Endothelial cell of umbilical vein (primary cell): Measurements from ENCODE around the gene IL1RL1. TPM values are rescaled to one million over a fixed set of nuclear protein-coding genes. Genes with fewer than 3 reads are reported as not detected.

Experiments
- BruUV-seq: library from RNA; stranded (reverse); fragments of 400-500 nt; replicated peaks from 2 replicates; lab custom pipeline; 2021; lab: Mats Ljungman, UMichigan
- CTCF ChIA-PET: fragments of 300-600, 350-600 bp; sonication (Branson Sonifier 250); formaldehyde crosslinking; loops from one replicate; lab custom pipeline; 2021; ENCODE audit warnings: antibody characterized with exemption, inconsistent platforms; lab: Charles Lee
- POLR2A ChIA-PET: fragments of 300-600, 350-600 bp; sonication (Branson Sonifier 250); formaldehyde crosslinking; loops from one replicate; lab custom pipeline; 2021; ENCODE audit warnings: antibody characterized with exemption, inconsistent platforms; lab: Charles Lee
- DNase-seq: peaks from one replicate; pipeline ENCODE4 v3.0.0-alpha.2; 2011; ENCODE audit warnings: low read depth, low spot score
- FAIRE-seq: peaks from 2 replicates; lab custom pipeline; 2011; peaks lifted over from hg19 to GRCh38; lab: Jason Lieb, UNC
- H2AFZ ChIP-seq: 2 replicates; pipeline ENCODE4 v1.6.0; 2012; ENCODE audit warnings: low read depth, low read length, control low read depth, inconsistent platforms
- H3K27ac ChIP-seq: 2 replicates; pipeline ENCODE4 v1.5.1; 2011; ENCODE audit warnings: low read depth, mild to moderate bottlenecking, control low read depth, low read length, moderate library complexity; ENCODE audit not compliant: insufficient read depth
- H3K27me3 ChIP-seq, 2 experiments: 2 replicates each; pipeline versions ENCODE4 v1.6.0 to v1.6.1; 2011; ENCODE audit warnings: low read length in 2 of 2, mixed read lengths in 1 of 2; ENCODE audit not compliant: control insufficient read depth in 2 of 2, insufficient read depth in 2 of 2
- H3K36me3 ChIP-seq, 2 experiments: 2 replicates in 1 of 2; 3 replicates in 1 of 2; pipeline ENCODE4 v1.5.1; 2011; ENCODE audit warnings: low read length in 2 of 2, mild to moderate bottlenecking in 1 of 2, moderate library complexity in 1 of 2; ENCODE audit not compliant: control insufficient read depth in 2 of 2, insufficient read depth in 2 of 2; ENCODE audit errors: extremely low read depth in 1 of 2
- H3K4me1 ChIP-seq: 3 replicates; pipeline ENCODE4 v1.5.1; 2011; ENCODE audit warnings: mild to moderate bottlenecking, low read length; ENCODE audit not compliant: control insufficient read depth, insufficient read depth; ENCODE audit errors: extremely low read depth
- H3K4me2 ChIP-seq: 2 replicates; pipeline ENCODE4 v1.6.1; 2011; ENCODE audit warnings: low read length, control low read depth, mixed read lengths; ENCODE audit not compliant: insufficient read depth
- H3K4me3 ChIP-seq, 3 experiments: fragments of 200-600 bp in 1 of 3; sonication (generic), shearing (Covaris generic) in 1 of 3; replicated peaks in 1 of 3; 2 replicates each; pipeline ENCODE4 v1.5.1; 2011 to 2016; ENCODE audit warnings: control low read depth in 3 of 3, low read length in 3 of 3, mild to moderate bottlenecking in 2 of 3, inconsistent platforms in 1 of 3, low read depth in 1 of 3, moderate library complexity in 1 of 3; ENCODE audit not compliant: insufficient read depth in 1 of 3
- H3K79me2 ChIP-seq: 2 replicates; pipeline ENCODE4 v1.6.0; 2012; ENCODE audit warnings: low read length, inconsistent platforms; ENCODE audit not compliant: control insufficient read depth, insufficient read depth
- H3K9ac ChIP-seq: replicated peaks from 2 replicates; pipeline ENCODE3; 2011; ENCODE audit warnings: low read length, control low read depth; ENCODE audit not compliant: insufficient read depth; ENCODE audit errors: extremely low read depth
- H3K9me1 ChIP-seq: replicated peaks from 3 replicates; pipeline ENCODE4 v1.6.0; 2011; ENCODE audit warnings: mild to moderate bottlenecking, low read length; ENCODE audit not compliant: control insufficient read depth, insufficient read depth; ENCODE audit errors: extremely low read depth
- H3K9me3 ChIP-seq: replicated peaks from 2 replicates; pipeline ENCODE4 v1.5.1; 2012; ENCODE audit warnings: low read length, inconsistent platforms; ENCODE audit not compliant: control insufficient read depth, insufficient read depth
- H4K20me1 ChIP-seq: replicated peaks from 2 replicates; pipeline ENCODE3; 2011; ENCODE audit warnings: mild to moderate bottlenecking, low read length; ENCODE audit not compliant: control insufficient read depth, insufficient read depth; ENCODE audit errors: extremely low read depth
- EZH2 ChIP-seq: IDR thresholded peaks from 2 replicates; pipeline ENCODE4 v1.6.1; 2012; ENCODE audit warnings: borderline replicate concordance, low read depth, mild to moderate bottlenecking, moderate library complexity, low read length, inconsistent platforms; ENCODE audit not compliant: severe bottlenecking
- FOS ChIP-seq: IDR thresholded peaks from 2 replicates; pipeline ENCODE4 v1.6.1; 2011; ENCODE audit warnings: mild to moderate bottlenecking, low read length, moderate library complexity, borderline replicate concordance; ENCODE audit not compliant: insufficient read depth
- GATA2 ChIP-seq: IDR thresholded peaks from 2 replicates; pipeline ENCODE4 v1.7.0; 2011; ENCODE audit warnings: low read depth, mild to moderate bottlenecking, moderate library complexity, mixed read lengths, low read length; ENCODE audit not compliant: insufficient read length, insufficient read depth
- JUN ChIP-seq: IDR thresholded peaks from 2 replicates; pipeline ENCODE4 v1.6.1; 2011; ENCODE audit warnings: borderline replicate concordance, low read depth; ENCODE audit not compliant: insufficient read length, insufficient read depth
- MYC ChIP-seq: IDR thresholded peaks from one replicate; pipeline ENCODE4 v1.6.1; 2011; ENCODE audit warnings: mild to moderate bottlenecking, low read depth, low read length
- POLR2A ChIP-seq: IDR thresholded peaks from 2 replicates; pipeline ENCODE4 v1.6.1; 2012; ENCODE audit warnings: low read depth, mild to moderate bottlenecking, control low read depth, low read length
- POLR2AphosphoS5 ChIP-seq: IDR thresholded peaks from 2 replicates; pipeline ENCODE4 v1.6.1; 2012; ENCODE audit warnings: low read depth, mild to moderate bottlenecking, control low read depth, low read length, moderate library complexity; ENCODE audit not compliant: insufficient read depth
- dilution Hi-C: fragments of 300-500 bp; cut with MboI; formaldehyde crosslinking; loops from one replicate; pipeline ENCODE4 v1.15.0; 2019; ENCODE audit warnings: low sequenced_read_pairs; ENCODE audit not compliant: extremely low pct_ligation_motif_present
- intact Hi-C: fragments of 100-400 bp; cut with micrococcal nuclease; formaldehyde crosslinking; loops from one replicate; pipeline ENCODE4 v1.10.0; 2022
- polyA plus RNA-seq, 4 experiments: library from polyadenylated mRNA; depleted of rRNA in 3 of 4; stranded (reverse) in 3 of 4; unstranded in 1 of 4; fragments of >200 nt; gene quantifications; 2 replicates each; pipeline versions ENCODE4 v1.2.1 to v1.2.3, GENCODE V29; 2011 to 2012; ENCODE audit warnings: missing spikeins in 1 of 4
- total RNA-seq: library from RNA; stranded (reverse); gene quantifications from 2 replicates; pipeline ENCODE4 v1.2.3, GENCODE V29; 2021
- TF ChIP-seq, protein P1 (sequence below): IDR thresholded peaks from 2 replicates; pipeline ENCODE4 v1.6.1; 2011; ENCODE audit not compliant: insufficient read depth, insufficient read length
- TF ChIP-seq, protein P2 (sequence below), 2 donors: IDR thresholded peaks; 1 replicate in 1 of 2; 2 replicates in 1 of 2; pipeline ENCODE4 v1.5.1; 2011; ENCODE audit warnings: low read length in 2 of 2, mild to moderate bottlenecking in 2 of 2, moderate library complexity in 2 of 2, control low read depth in 1 of 2, inconsistent platforms in 1 of 2, low read depth in 1 of 2; ENCODE audit not compliant: insufficient read depth in 1 of 2; ENCODE audit errors: extremely low read depth in 1 of 2

IL1RL1 gene
- total and polyA plus RNA-seq, 2 donors (not counting 3 experiments of a cell fraction or from before 2014, with no cell fraction given) = 32.2 to 44.0 TPM

DNA sequence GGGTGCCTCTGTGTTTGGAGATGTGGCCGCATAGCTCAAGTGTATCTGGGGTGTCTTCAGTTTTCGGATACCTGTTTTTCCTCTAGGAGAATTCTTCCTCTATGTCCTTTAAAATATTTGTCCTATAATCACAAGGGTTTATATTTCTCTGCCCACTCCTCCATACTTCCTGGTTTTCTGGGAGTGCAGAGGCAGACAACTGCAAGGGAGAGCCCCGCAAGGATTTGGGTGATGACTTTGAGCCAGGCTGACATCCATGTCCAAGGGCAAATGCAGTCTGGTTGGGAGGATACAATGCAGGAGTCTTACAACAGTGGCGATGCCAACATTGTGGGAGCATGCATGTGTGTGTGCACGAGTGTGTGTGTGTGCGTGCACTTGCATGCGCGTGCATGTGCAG lies 2.1 kb downstream of the IL1RL1 start:
- ChIA-PET POLR2A (no interaction called here), CTCF (interaction anchor here (1.3 kb wide), 1 partner anchor 22 kb away, joined by 6 read pairs; no protein-coding TSS in a partner anchor)
- Histone ChIP-seq H3K4me2 (no peak overlapping the region), H2AFZ (no peak overlapping the region), H3K9ac (no peak overlapping the region), H4K20me1 (no peaks in the 10 kb centered on the region), H3K4me1 (peaks cover 41% of the 10 kb centered on the region), H3K4me3 (no peak overlapping the region), H3K9me1 (no peaks in the 10 kb centered on the region), H3K9me3 (no peaks in the 10 kb centered on the region), H3K27me3 (no peaks in the 10 kb centered on the region), H3K36me3 (no peaks in the 10 kb centered on the region), H3K79me2 (no peaks in the 10 kb centered on the region), H3K27ac (peak overlapping the region; percentile 26)
- intact Hi-C loops = loop anchor here (1.0 kb wide), 1 partner anchor 8 kb away; no protein-coding TSS in a partner anchor
- dilution Hi-C loops = no loop called here
- TSS peak; percentile 21 for BruUV-seq
- TF ChIP-seq, protein P1, sequence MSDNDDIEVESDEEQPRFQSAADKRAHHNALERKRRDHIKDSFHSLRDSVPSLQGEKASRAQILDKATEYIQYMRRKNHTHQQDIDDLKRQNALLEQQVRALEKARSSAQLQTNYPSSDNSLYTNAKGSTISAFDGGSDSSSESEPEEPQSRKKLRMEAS = no peak
- TF ChIP-seq GATA2 = no peak
- DNase-seq (no peak), FAIRE-seq (no peak)

DNA sequence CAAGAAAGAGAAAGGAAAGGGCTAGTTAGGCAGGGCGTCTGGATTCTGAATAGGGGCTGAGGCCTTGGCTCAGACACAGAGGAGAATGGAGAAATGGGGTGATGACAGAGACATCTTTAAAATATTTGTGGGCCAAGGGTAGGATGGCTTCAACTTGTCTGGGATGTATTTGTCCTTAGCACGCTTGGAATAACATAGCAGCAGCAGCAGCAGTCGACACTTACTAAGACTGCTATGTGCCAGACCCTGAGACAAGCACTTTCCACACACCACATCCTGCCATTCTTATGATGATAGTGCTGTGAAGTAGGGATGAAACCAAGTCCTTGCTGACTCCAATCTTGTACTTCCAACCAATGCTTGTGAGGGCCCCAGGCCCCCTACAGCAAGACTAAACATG lies 2.6 kb downstream of the IL1RL1 start:
- H2AFZ ChIP-seq = no peak overlapping the region
- H3K9ac ChIP-seq = no peak overlapping the region
- DNase-seq (no peak), FAIRE-seq (no peak)
- no peaks in the 10 kb centered on the region for H3K79me2 ChIP-seq
- ChIA-PET POLR2A (no interaction called here), CTCF (no interaction called here)
- no peaks in the 10 kb centered on the region for H4K20me1 ChIP-seq
- no peak overlapping the region for H3K4me3 ChIP-seq
- no peak overlapping the region for H3K4me2 ChIP-seq
- H3K4me1 ChIP-seq = peaks cover 41% of the 10 kb centered on the region
- no peaks in the 10 kb centered on the region for H3K9me3 ChIP-seq
- H3K9me1 ChIP-seq = no peaks in the 10 kb centered on the region
- no TSS peak for BruUV-seq
- dilution Hi-C loops (no loop called here), intact Hi-C loops (loop anchor here (1.0 to 2.0 kb wide), 2 partner anchors 9 to 21 kb away; no protein-coding TSS in a partner anchor)
- H3K36me3 ChIP-seq = no peaks in the 10 kb centered on the region
- H3K27me3 ChIP-seq = no peaks in the 10 kb centered on the region
- H3K27ac ChIP-seq = peak overlapping the region; percentile 2
- TF ChIP-seq, protein P1 = no peak
- TF ChIP-seq, protein P2, sequence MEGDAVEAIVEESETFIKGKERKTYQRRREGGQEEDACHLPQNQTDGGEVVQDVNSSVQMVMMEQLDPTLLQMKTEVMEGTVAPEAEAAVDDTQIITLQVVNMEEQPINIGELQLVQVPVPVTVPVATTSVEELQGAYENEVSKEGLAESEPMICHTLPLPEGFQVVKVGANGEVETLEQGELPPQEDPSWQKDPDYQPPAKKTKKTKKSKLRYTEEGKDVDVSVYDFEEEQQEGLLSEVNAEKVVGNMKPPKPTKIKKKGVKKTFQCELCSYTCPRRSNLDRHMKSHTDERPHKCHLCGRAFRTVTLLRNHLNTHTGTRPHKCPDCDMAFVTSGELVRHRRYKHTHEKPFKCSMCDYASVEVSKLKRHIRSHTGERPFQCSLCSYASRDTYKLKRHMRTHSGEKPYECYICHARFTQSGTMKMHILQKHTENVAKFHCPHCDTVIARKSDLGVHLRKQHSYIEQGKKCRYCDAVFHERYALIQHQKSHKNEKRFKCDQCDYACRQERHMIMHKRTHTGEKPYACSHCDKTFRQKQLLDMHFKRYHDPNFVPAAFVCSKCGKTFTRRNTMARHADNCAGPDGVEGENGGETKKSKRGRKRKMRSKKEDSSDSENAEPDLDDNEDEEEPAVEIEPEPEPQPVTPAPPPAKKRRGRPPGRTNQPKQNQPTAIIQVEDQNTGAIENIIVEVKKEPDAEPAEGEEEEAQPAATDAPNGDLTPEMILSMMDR (IDR thresholded peaks at IDR 0.05; ENCODE audit: extremely low read depth in 1 of 2, insufficient read depth in 1 of 2, low read depth in 1 of 2, low read length in 2 of 2) = no peak
- TF ChIP-seq GATA2 = no peak
- no peak for TF ChIP-seq EZH2
- no peak for TF ChIP-seq FOS
- no peak for TF ChIP-seq POLR2A
- no peak for TF ChIP-seq POLR2AphosphoS5
- TF ChIP-seq JUN = no peak
- TF ChIP-seq MYC = no peak
